HepG2 (cell line): ENCODE measurements around the gene FSCN2. TPM values are rescaled to one million over a fixed set of nuclear protein-coding genes. Genes with fewer than 3 reads are reported as not detected.

Experiments used
- ARNT ChIP-seq: fragments of 450-650 bp; IDR thresholded peaks from 2 replicates; pipeline ENCODE4 v1.6.1; 2017
- FOXC1 ChIP-seq: sonication (generic); formaldehyde crosslinking; IDR thresholded peaks from 2 replicates; pipeline ENCODE4 v1.8.0; 2022; ENCODE audit warnings: mild to moderate bottlenecking, missing genetic modification reagents, borderline replicate concordance
- PCBP2 ChIP-seq: fragments of 200-400 bp; formaldehyde crosslinking; optimal IDR thresholded peaks from 2 replicates; pipeline ENCODE3; 2018; ENCODE audit warnings: low read length, low read depth; ENCODE audit not compliant: poor library complexity, severe bottlenecking
- SMAD9 ChIP-seq: sonication (generic); formaldehyde crosslinking; IDR thresholded peaks from 2 replicates; pipeline ENCODE4 v1.5.1; 2020; ENCODE audit warnings: mild to moderate bottlenecking, missing genetic modification reagents
- ZMAT3 ChIP-seq: sonication (generic); formaldehyde crosslinking; conservative IDR thresholded peaks from 2 replicates; pipeline ENCODE4 v1.7.0; 2021; ENCODE audit warnings: missing genetic modification reagents
- ZNF614 ChIP-seq: IDR thresholded peaks from 2 replicates; pipeline ENCODE4 v1.6.1; 2018; ENCODE audit warnings: missing biosample characterization, missing genetic modification reagents, inconsistent platforms, borderline replicate concordance
- ZNF773 ChIP-seq: sonication (generic); formaldehyde crosslinking; IDR thresholded peaks from 2 replicates; pipeline ENCODE4 v1.4.0; 2020; ENCODE audit warnings: missing genetic modification reagents, borderline replicate concordance
- ZNF777 ChIP-seq: sonication (generic); formaldehyde crosslinking; IDR thresholded peaks from 2 replicates; pipeline ENCODE4 v1.4.0; 2020; ENCODE audit warnings: missing genetic modification reagents
- polyA plus RNA-seq, 8 experiments: library from polyadenylated mRNA; depleted of rRNA in 3 of 8; stranded (reverse) in 7 of 8; unstranded in 1 of 8; fragments of >200 nt; fragmentation: Illumina TruSeq in 4 of 8; extraction: Trizol in 4 of 8; gene quantifications; 2 replicates each; pipeline versions ENCODE4 v1.2.1 to v1.2.3, GENCODE V29; 2011 to 2016; ENCODE audit warnings: low read depth in 4 of 8, missing spikeins in 1 of 8, mixed read lengths in 1 of 8; ENCODE audit not compliant: insufficient read depth in 1 of 8
- total RNA-seq, 5 experiments: library from RNA; depleted of rRNA; stranded (reverse); fragments of >200 nt; fragmentation: Illumina TruSeq; extraction: Trizol; gene quantifications; 2 replicates each; pipeline ENCODE4 v1.2.3, GENCODE V29; 2016; ENCODE audit warnings: low read depth in 1 of 5
- TF ChIP-seq, protein P1 (sequence below): sonication (generic); formaldehyde crosslinking; IDR thresholded peaks from 2 replicates; pipeline ENCODE4 v1.4.0; 2020; ENCODE audit warnings: missing genetic modification reagents
- TF ChIP-seq, protein P2 (sequence below): sonication (generic); formaldehyde crosslinking; IDR thresholded peaks from 2 replicates; pipeline ENCODE4 v1.4.0; 2020; ENCODE audit warnings: missing genetic modification reagents
- TF ChIP-seq, protein P3 (sequence below): sonication (generic); formaldehyde crosslinking; IDR thresholded peaks from 2 replicates; pipeline ENCODE4 v1.4.0; 2020; ENCODE audit warnings: missing genetic modification reagents; ENCODE audit errors: not compliant biosample characterization

Gene FSCN2
- total and polyA plus RNA-seq, 2 of the 13 experiments (the other 11 are each of a cell fraction or from before 2014, with no cell fraction given): 0.09 TPM; not detected in 1

DNA sequence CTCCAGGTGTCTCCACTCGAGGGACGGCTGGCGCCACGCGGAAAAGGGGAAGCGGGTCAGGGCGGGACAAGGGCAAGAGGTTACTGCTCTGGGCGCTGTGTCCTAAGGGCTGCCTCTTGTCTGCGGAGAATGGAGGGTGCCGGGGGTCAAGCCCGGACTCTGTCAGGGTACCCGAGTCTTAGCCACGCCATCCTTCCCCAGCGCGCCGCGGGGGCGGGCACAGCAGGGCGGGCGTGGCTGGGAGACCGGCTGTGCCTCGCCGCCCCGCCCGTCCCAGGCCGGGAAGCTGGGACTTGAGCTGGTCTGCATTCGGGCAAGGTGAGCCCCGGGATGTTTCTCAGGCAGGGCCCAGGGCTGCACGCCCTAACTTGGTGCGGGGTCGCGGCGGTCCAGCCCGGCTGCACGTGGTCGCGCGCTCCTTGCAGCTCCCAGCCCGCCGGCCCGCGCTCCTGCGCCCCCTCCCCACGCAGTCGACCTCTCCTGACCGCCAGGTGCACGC lies 9.3 kb upstream of the FSCN2 start (continued):
- TF ChIP-seq SMAD9: no peak
- no peak for TF ChIP-seq ZNF773 (CRISPR knock-in tag)
- no peak for TF ChIP-seq PCBP2
- TF ChIP-seq, protein P1, sequence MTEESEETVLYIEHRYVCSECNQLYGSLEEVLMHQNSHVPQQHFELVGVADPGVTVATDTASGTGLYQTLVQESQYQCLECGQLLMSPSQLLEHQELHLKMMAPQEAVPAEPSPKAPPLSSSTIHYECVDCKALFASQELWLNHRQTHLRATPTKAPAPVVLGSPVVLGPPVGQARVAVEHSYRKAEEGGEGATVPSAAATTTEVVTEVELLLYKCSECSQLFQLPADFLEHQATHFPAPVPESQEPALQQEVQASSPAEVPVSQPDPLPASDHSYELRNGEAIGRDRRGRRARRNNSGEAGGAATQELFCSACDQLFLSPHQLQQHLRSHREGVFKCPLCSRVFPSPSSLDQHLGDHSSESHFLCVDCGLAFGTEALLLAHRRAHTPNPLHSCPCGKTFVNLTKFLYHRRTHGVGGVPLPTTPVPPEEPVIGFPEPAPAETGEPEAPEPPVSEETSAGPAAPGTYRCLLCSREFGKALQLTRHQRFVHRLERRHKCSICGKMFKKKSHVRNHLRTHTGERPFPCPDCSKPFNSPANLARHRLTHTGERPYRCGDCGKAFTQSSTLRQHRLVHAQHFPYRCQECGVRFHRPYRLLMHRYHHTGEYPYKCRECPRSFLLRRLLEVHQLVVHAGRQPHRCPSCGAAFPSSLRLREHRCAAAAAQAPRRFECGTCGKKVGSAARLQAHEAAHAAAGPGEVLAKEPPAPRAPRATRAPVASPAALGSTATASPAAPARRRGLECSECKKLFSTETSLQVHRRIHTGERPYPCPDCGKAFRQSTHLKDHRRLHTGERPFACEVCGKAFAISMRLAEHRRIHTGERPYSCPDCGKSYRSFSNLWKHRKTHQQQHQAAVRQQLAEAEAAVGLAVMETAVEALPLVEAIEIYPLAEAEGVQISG (CRISPR knock-in tag): no peak
- TF ChIP-seq ARNT: no peak
- TF ChIP-seq ZMAT3 (CRISPR knock-in tag): no peak; the same call in 1 of the 2 replicates
- TF ChIP-seq, protein P2, sequence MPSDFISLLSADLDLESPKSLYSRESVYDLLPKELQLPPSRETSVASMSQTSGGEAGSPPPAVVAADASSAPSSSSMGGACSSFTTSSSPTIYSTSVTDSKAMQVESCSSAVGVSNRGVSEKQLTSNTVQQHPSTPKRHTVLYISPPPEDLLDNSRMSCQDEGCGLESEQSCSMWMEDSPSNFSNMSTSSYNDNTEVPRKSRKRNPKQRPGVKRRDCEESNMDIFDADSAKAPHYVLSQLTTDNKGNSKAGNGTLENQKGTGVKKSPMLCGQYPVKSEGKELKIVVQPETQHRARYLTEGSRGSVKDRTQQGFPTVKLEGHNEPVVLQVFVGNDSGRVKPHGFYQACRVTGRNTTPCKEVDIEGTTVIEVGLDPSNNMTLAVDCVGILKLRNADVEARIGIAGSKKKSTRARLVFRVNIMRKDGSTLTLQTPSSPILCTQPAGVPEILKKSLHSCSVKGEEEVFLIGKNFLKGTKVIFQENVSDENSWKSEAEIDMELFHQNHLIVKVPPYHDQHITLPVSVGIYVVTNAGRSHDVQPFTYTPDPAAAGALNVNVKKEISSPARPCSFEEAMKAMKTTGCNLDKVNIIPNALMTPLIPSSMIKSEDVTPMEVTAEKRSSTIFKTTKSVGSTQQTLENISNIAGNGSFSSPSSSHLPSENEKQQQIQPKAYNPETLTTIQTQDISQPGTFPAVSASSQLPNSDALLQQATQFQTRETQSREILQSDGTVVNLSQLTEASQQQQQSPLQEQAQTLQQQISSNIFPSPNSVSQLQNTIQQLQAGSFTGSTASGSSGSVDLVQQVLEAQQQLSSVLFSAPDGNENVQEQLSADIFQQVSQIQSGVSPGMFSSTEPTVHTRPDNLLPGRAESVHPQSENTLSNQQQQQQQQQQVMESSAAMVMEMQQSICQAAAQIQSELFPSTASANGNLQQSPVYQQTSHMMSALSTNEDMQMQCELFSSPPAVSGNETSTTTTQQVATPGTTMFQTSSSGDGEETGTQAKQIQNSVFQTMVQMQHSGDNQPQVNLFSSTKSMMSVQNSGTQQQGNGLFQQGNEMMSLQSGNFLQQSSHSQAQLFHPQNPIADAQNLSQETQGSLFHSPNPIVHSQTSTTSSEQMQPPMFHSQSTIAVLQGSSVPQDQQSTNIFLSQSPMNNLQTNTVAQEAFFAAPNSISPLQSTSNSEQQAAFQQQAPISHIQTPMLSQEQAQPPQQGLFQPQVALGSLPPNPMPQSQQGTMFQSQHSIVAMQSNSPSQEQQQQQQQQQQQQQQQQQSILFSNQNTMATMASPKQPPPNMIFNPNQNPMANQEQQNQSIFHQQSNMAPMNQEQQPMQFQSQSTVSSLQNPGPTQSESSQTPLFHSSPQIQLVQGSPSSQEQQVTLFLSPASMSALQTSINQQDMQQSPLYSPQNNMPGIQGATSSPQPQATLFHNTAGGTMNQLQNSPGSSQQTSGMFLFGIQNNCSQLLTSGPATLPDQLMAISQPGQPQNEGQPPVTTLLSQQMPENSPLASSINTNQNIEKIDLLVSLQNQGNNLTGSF (CRISPR knock-in tag): peak; percentile 14; the same call in 1 of the 2 replicates
- TF ChIP-seq, protein P3, sequence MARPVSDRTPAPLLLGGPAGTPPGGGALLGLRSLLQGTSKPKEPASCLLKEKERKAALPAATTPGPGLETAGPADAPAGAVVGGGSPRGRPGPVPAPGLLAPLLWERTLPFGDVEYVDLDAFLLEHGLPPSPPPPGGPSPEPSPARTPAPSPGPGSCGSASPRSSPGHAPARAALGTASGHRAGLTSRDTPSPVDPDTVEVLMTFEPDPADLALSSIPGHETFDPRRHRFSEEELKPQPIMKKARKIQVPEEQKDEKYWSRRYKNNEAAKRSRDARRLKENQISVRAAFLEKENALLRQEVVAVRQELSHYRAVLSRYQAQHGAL (CRISPR knock-in tag): peak; percentile 77
- no peak for TF ChIP-seq FOXC1 (CRISPR knock-in tag)
- no peak for TF ChIP-seq ZNF614 (CRISPR knock-in tag)
- TF ChIP-seq ZNF777 (CRISPR knock-in tag): peak; percentile 14; the same call in 1 of the 2 replicates
- TF ChIP-seq, all 625 proteins: peak for 34
